Hepatocyte (in vitro differentiated cells): ENCODE data around the gene FRMD3. TPM values are rescaled to one million over a fixed set of nuclear protein-coding genes. Genes with fewer than 3 reads are reported as not detected.

Source experiments
- DNase-seq: peaks from one replicate; pipeline ENCODE4 v3.0.0-alpha.2; 2016; ENCODE audit warnings: low spot score
- H2AFZ ChIP-seq: fragments of 200-600 bp; sonication (generic); 2 replicates; pipeline ENCODE4 v1.6.0; 2016; ENCODE audit warnings: antibody characterized with exemption, mild to moderate bottlenecking
- H3K27ac ChIP-seq: fragments of 200-600 bp; sonication (generic); 2 replicates; pipeline ENCODE4 v1.5.1; 2016; ENCODE audit warnings: mild to moderate bottlenecking
- H3K27me3 ChIP-seq: fragments of 200-600 bp; sonication (generic); 2 replicates; pipeline ENCODE4 v1.6.1; 2016
- H3K36me3 ChIP-seq: fragments of 200-600 bp; sonication (generic); replicated peaks from 2 replicates; pipeline ENCODE4 v1.5.1; 2016; ENCODE audit warnings: low read depth; ENCODE audit not compliant: insufficient read depth
- H3K4me1 ChIP-seq: fragments of 200-600 bp; sonication (generic); 2 replicates; pipeline ENCODE4 v1.5.1; 2016; ENCODE audit warnings: mild to moderate bottlenecking, moderate library complexity; ENCODE audit not compliant: insufficient read depth
- H3K4me2 ChIP-seq: fragments of 200-600 bp; sonication (generic); 2 replicates; pipeline ENCODE4 v1.6.0; 2016
- H3K4me3 ChIP-seq: fragments of 200-600 bp; sonication (generic); 2 replicates; pipeline ENCODE4 v1.5.1; 2016; ENCODE audit warnings: mild to moderate bottlenecking
- H3K79me2 ChIP-seq: fragments of 200-600 bp; sonication (generic); 2 replicates; pipeline ENCODE4 v1.6.0; 2017; ENCODE audit warnings: mild to moderate bottlenecking
- H3K9me2 ChIP-seq: fragments of 200-600 bp; sonication (generic); replicated peaks from 2 replicates; pipeline ENCODE4 v1.6.0; 2017; ENCODE audit warnings: mild to moderate bottlenecking; ENCODE audit not compliant: insufficient read depth
- H3K9me3 ChIP-seq: fragments of 200-600 bp; sonication (generic); 2 replicates; pipeline ENCODE4 v1.5.1; 2016; ENCODE audit warnings: low read depth, mild to moderate bottlenecking
- H4K20me1 ChIP-seq: fragments of 200-600 bp; sonication (generic); 2 replicates; pipeline ENCODE4 v1.6.0; 2016; ENCODE audit warnings: mild to moderate bottlenecking; ENCODE audit not compliant: insufficient read depth, poor library complexity, severe bottlenecking
- EZH2 ChIP-seq: fragments of 200-600 bp; sonication (generic); IDR thresholded peaks from 2 replicates; pipeline ENCODE4 v1.6.1; 2016; ENCODE audit warnings: antibody characterized with exemption, mild to moderate bottlenecking, borderline replicate concordance
- EZH2phosphoT487 ChIP-seq: fragments of 200-600 bp; sonication (generic); IDR thresholded peaks from one replicate; pipeline ENCODE4 v1.6.1; 2018; ENCODE audit warnings: antibody characterized with exemption, mild to moderate bottlenecking, low read depth, moderate library complexity; ENCODE audit not compliant: unreplicated experiment, severe bottlenecking
- WGBS: methylation state at CpG from one replicate; pipeline ENCODE4 v1.1.6; 2016; ENCODE audit warnings: low lambda C conversion rate; ENCODE audit errors: missing lambda C conversion rate; 5-methylcytosine and 5-hydroxymethylcytosine counted together
- polyA plus RNA-seq: library from polyadenylated mRNA; unstranded; fragments of >200 nt; fragmentation: Nextera tagmentation; extraction: Ambion mirVana; gene quantifications from 2 replicates; pipeline ENCODE4 v1.2.1, GENCODE V29; 2016
- total RNA-seq: library from RNA; depleted of rRNA; stranded (reverse); fragments of >200 nt; gene quantifications from 2 replicates; pipeline ENCODE4 v1.2.3, GENCODE V29; 2014
- TF ChIP-seq, protein P1 (sequence below): fragments of 200-600 bp; sonication (generic); IDR thresholded peaks from 2 replicates; pipeline ENCODE4 v1.5.1; 2016; ENCODE audit warnings: antibody characterized with exemption, mild to moderate bottlenecking; ENCODE audit not compliant: poor library complexity

Gene FRMD3
- total and polyA plus RNA-seq, 2 experiments from 2014 or later: 3.9 to 7.0 TPM

DNA sequence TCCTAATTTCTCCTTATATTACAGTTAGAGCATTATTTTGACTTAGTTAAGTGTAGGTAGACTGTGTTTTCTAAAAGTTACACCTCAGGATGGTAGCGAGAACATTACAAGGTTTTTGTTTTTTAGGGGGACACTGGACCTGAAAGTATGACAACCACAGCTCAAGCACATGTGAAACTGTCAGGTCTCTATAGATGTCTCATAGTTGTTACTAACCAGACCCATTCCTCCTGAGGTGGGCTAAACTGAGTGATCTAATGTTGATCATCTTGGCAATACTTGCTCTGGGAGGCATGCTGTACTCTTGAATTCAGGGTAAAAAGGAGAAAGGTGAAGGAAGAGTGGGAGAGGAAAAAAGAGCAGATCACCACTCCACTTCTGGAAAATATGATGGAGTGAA, 278.6 kb downstream of the FRMD3 start:
- no peak overlapping the region for H3K4me2 ChIP-seq
- no peaks in the 10 kb centered on the region for H3K9me3 ChIP-seq
- no peak for DNase-seq
- TF ChIP-seq, protein P1, sequence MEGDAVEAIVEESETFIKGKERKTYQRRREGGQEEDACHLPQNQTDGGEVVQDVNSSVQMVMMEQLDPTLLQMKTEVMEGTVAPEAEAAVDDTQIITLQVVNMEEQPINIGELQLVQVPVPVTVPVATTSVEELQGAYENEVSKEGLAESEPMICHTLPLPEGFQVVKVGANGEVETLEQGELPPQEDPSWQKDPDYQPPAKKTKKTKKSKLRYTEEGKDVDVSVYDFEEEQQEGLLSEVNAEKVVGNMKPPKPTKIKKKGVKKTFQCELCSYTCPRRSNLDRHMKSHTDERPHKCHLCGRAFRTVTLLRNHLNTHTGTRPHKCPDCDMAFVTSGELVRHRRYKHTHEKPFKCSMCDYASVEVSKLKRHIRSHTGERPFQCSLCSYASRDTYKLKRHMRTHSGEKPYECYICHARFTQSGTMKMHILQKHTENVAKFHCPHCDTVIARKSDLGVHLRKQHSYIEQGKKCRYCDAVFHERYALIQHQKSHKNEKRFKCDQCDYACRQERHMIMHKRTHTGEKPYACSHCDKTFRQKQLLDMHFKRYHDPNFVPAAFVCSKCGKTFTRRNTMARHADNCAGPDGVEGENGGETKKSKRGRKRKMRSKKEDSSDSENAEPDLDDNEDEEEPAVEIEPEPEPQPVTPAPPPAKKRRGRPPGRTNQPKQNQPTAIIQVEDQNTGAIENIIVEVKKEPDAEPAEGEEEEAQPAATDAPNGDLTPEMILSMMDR: no peak
- TF ChIP-seq EZH2 (no peak), EZH2phosphoT487 (no peak)
- H3K79me2 ChIP-seq: no peaks in the 10 kb centered on the region
- H3K27me3 ChIP-seq: no peaks in the 10 kb centered on the region
- H3K4me3 ChIP-seq: no peak overlapping the region
- H2AFZ ChIP-seq: no peak overlapping the region
- H3K36me3 ChIP-seq: no peaks in the 10 kb centered on the region
- H3K27ac ChIP-seq: no peak overlapping the region
- no peaks in the 10 kb centered on the region for H3K9me2 ChIP-seq
- 89% methylated on average over 1 of the region's 1 CpG for WGBS
- no peaks in the 10 kb centered on the region for H4K20me1 ChIP-seq
- no peaks in the 10 kb centered on the region for H3K4me1 ChIP-seq

DNA sequence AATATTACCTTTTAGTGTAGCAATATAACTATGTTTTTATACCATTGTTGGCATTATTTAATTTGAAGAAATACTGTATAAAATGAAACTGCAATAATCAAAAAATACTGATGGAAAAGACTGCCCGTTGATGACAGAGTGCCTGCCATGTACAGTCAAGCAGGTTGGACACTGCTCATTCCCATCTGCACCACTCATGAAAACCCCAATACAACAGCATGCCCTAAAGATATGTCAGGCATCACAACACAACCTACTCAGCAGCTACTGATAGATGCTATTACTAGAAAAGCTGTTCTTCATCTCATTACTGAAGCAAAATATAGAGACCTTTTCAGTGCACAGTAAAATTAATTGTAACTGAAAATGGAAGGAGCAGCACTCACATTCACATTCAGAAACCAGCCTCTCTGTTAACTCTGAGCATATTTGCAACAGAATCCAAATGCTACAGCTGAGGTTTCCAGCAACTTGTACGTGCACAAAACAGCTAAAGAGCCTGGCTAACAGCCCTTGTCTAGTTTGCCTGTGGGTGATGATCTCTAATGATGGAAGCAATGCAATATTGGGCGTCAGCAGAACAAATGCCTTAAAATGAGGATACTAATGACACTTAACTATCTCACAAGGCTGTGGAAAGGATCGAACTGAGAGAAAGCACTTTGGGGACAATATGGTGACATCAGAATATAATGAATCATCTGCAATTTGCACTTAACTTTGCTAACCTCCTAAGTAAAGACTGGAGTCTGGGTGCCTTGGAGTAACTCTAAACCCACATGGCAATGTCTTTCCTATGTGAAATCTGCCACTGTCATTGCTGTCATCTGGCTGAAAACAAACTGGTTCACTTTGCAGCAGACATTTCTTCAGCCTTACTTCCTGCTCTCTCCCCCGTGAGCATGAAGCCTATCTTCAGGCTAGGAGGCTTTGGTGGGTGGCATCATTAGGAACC, 280.0 kb downstream of the FRMD3 start:
- H2AFZ ChIP-seq: no peak overlapping the region
- no peaks in the 10 kb centered on the region for H3K36me3 ChIP-seq
- WGBS: 86% methylated on average over 5 of the region's 5 CpGs
- TF ChIP-seq, protein P1: no peak
- TF ChIP-seq EZH2phosphoT487 (no peak), EZH2 (no peak)
- H3K4me2 ChIP-seq: no peak overlapping the region
- no peaks in the 10 kb centered on the region for H3K27me3 ChIP-seq
- H3K27ac ChIP-seq: no peak overlapping the region
- H3K4me3 ChIP-seq: no peak overlapping the region
- DNase-seq: no peak
- H4K20me1 ChIP-seq: no peaks in the 10 kb centered on the region
- H3K4me1 ChIP-seq: no peaks in the 10 kb centered on the region
- H3K9me3 ChIP-seq: no peaks in the 10 kb centered on the region
- H3K79me2 ChIP-seq: no peaks in the 10 kb centered on the region
- no peaks in the 10 kb centered on the region for H3K9me2 ChIP-seq

DNA sequence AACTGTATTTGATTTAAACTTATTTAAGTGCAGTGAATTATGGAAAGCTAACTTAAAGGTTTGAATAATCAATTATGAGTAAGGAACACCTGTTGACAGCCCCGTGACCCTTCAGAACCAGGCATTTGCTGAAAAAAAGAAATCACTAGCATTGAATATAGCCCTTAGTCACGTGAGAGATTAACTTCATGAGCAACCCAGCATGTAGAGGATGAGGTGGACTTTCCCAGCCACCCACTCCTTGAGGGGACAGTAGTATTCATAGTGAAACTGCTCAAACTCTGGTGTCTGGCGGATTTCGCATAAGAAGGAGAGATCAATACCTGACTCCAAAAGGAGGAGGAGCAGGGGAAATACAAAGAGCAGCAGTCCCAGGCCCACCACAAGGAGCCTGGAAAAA, 290.5 kb downstream of the FRMD3 start:
- no peaks in the 10 kb centered on the region for H4K20me1 ChIP-seq
- WGBS: 94% methylated on average over 4 of the region's 4 CpGs
- no peak overlapping the region for H3K4me3 ChIP-seq
- DNase-seq: no peak
- H3K4me1 ChIP-seq: no peaks in the 10 kb centered on the region
- H2AFZ ChIP-seq: no peak overlapping the region
- H3K4me2 ChIP-seq: no peak overlapping the region
- H3K36me3 ChIP-seq: no peaks in the 10 kb centered on the region
- H3K27ac ChIP-seq: no peak overlapping the region
- H3K79me2 ChIP-seq: no peaks in the 10 kb centered on the region
- H3K9me2 ChIP-seq: no peaks in the 10 kb centered on the region
- H3K27me3 ChIP-seq: no peaks in the 10 kb centered on the region
- H3K9me3 ChIP-seq: no peaks in the 10 kb centered on the region
- TF ChIP-seq EZH2: no peak
- TF ChIP-seq, protein P1: no peak
- TF ChIP-seq EZH2phosphoT487: no peak
